SK-N-SH treated with all-trans-retinoic acid at 6 μM for 48 hours (cell line): Measurements from ENCODE around the gene KIF4A.

Experiments used
- ATAC-seq: fragments of 200-7000 bp; cut with Tn5 transposase; 3 replicates; pipeline ENCODE4 v1.9.1; 2020; ENCODE audit warnings: mild to moderate bottlenecking, moderate library complexity
- ARNTL ChIP-seq: fragments of 450-650 bp; formaldehyde crosslinking; IDR thresholded peaks from 2 replicates; pipeline ENCODE4 v1.5.0; 2020; ENCODE audit warnings: low read depth, mild to moderate bottlenecking, moderate library complexity, borderline replicate concordance
- BACH2 ChIP-seq: fragments of 250-450 bp; sonication (Bioruptor Pico); IDR thresholded peaks from 2 replicates; pipeline ENCODE4 v1.9.0; 2021; ENCODE audit warnings: mild to moderate bottlenecking, borderline replicate concordance
- ISL1 ChIP-seq: fragments of 250-450 bp; sonication (Bioruptor Pico); IDR thresholded peaks from 2 replicates; pipeline ENCODE4 v2.1.2; 2022; ENCODE audit warnings: mild to moderate bottlenecking, moderate library complexity
- OSR1 ChIP-seq: fragments of 250-450 bp; sonication (Bioruptor Pico); IDR thresholded peaks from 2 replicates; pipeline ENCODE4 v1.8.0; 2022; ENCODE audit warnings: moderate library complexity, mild to moderate bottlenecking, inconsistent platforms
- PPARA ChIP-seq: fragments of 250-450 bp; sonication (Bioruptor Pico); IDR thresholded peaks from 2 replicates; pipeline ENCODE4 v1.5.0; 2020; ENCODE audit warnings: mild to moderate bottlenecking, borderline replicate concordance
- RARB ChIP-seq: fragments of 250-450 bp; sonication (Bioruptor Pico); IDR thresholded peaks from 2 replicates; pipeline ENCODE4 v1.8.0; 2021; ENCODE audit warnings: mild to moderate bottlenecking, moderate library complexity
- SNAI2 ChIP-seq: fragments of 250-450 bp; sonication (Bioruptor Pico); IDR thresholded peaks from 2 replicates; pipeline ENCODE4 v1.5.0; 2020; ENCODE audit warnings: mild to moderate bottlenecking, moderate library complexity
- ZC3H10 ChIP-seq: fragments of 250-450 bp; sonication (Bioruptor Pico); IDR thresholded peaks from 2 replicates; pipeline ENCODE4 v1.5.1; 2021; ENCODE audit warnings: mild to moderate bottlenecking, moderate library complexity
- ZFP30 ChIP-seq: fragments of 450-650 bp; formaldehyde crosslinking; IDR thresholded peaks from 2 replicates; pipeline ENCODE4 v1.5.0; 2022; ENCODE audit warnings: mild to moderate bottlenecking, moderate library complexity
- ZNF565 ChIP-seq: fragments of 450-650 bp; formaldehyde crosslinking; conservative IDR thresholded peaks from 2 replicates; pipeline ENCODE4 v1.5.0; 2020; ENCODE audit warnings: low read depth, mild to moderate bottlenecking, moderate library complexity
- ZNF8 ChIP-seq: fragments of 450-650 bp; formaldehyde crosslinking; IDR thresholded peaks from 2 replicates; pipeline ENCODE4 v1.5.0; 2020; ENCODE audit warnings: mild to moderate bottlenecking, moderate library complexity
- TF ChIP-seq, protein P1 (sequence below): fragments of 250-450 bp; sonication (Bioruptor Pico); IDR thresholded peaks from 2 replicates; pipeline ENCODE4 v1.8.0; 2020; ENCODE audit warnings: mild to moderate bottlenecking, moderate library complexity, borderline replicate concordance
- TF ChIP-seq, protein P2 (sequence below): fragments of 250-450 bp; sonication (Bioruptor Pico); IDR thresholded peaks from 2 replicates; pipeline ENCODE4 v1.5.0; 2020; ENCODE audit warnings: mild to moderate bottlenecking, moderate library complexity
- TF ChIP-seq, protein P3 (sequence below): fragments of 250-450 bp; sonication (Bioruptor Pico); IDR thresholded peaks from 2 replicates; pipeline ENCODE4 v1.5.1; 2020; ENCODE audit warnings: low read depth, mild to moderate bottlenecking, moderate library complexity
- TF ChIP-seq, protein P4 (sequence below): fragments of 250-450 bp; sonication (Bioruptor Pico); IDR thresholded peaks from 2 replicates; pipeline ENCODE4 v1.5.1; 2021; ENCODE audit warnings: mild to moderate bottlenecking, moderate library complexity
- TF ChIP-seq, protein P5 (sequence below): fragments of 250-450 bp; sonication (Bioruptor Pico); IDR thresholded peaks from 2 replicates; pipeline ENCODE4 v1.8.0; 2021; ENCODE audit warnings: low read depth, mild to moderate bottlenecking, moderate library complexity, borderline replicate concordance

The KIF4A gene

DNA sequence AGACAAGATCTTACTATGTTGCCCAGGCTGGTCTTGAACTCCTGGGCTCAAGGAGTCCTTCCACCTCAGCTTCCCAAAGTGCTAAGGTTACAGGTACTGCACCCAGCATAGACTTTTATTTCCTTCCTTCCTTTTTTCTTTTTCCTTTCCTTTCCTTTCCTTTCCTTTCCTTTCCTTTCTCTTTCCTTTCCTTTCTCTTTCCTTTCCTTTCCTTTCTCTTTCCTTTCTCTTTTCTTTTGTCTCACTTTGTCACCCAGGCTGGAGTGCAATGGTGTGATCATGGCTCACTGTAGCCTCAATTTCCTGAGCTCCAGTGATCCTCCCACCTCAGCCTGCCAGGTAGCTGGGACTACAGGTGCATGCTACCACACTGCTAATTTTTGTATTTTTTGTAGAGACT lies 174.1 kb downstream of the KIF4A start:
- TF ChIP-seq RARB (CRISPR knock-in tag) (no peak), ISL1 (CRISPR knock-in tag) (no peak), SNAI2 (CRISPR knock-in tag) (no peak), PPARA (no peak), ARNTL (CRISPR knock-in tag) (no peak), ZNF565 (CRISPR knock-in tag) (no peak), BACH2 (CRISPR knock-in tag) (no peak), ZC3H10 (no peak)
- TF ChIP-seq, protein P1, sequence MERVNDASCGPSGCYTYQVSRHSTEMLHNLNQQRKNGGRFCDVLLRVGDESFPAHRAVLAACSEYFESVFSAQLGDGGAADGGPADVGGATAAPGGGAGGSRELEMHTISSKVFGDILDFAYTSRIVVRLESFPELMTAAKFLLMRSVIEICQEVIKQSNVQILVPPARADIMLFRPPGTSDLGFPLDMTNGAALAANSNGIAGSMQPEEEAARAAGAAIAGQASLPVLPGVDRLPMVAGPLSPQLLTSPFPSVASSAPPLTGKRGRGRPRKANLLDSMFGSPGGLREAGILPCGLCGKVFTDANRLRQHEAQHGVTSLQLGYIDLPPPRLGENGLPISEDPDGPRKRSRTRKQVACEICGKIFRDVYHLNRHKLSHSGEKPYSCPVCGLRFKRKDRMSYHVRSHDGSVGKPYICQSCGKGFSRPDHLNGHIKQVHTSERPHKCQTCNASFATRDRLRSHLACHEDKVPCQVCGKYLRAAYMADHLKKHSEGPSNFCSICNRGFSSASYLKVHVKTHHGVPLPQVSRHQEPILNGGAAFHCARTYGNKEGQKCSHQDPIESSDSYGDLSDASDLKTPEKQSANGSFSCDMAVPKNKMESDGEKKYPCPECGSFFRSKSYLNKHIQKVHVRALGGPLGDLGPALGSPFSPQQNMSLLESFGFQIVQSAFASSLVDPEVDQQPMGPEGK (CRISPR knock-in tag): no peak
- TF ChIP-seq, protein P2, sequence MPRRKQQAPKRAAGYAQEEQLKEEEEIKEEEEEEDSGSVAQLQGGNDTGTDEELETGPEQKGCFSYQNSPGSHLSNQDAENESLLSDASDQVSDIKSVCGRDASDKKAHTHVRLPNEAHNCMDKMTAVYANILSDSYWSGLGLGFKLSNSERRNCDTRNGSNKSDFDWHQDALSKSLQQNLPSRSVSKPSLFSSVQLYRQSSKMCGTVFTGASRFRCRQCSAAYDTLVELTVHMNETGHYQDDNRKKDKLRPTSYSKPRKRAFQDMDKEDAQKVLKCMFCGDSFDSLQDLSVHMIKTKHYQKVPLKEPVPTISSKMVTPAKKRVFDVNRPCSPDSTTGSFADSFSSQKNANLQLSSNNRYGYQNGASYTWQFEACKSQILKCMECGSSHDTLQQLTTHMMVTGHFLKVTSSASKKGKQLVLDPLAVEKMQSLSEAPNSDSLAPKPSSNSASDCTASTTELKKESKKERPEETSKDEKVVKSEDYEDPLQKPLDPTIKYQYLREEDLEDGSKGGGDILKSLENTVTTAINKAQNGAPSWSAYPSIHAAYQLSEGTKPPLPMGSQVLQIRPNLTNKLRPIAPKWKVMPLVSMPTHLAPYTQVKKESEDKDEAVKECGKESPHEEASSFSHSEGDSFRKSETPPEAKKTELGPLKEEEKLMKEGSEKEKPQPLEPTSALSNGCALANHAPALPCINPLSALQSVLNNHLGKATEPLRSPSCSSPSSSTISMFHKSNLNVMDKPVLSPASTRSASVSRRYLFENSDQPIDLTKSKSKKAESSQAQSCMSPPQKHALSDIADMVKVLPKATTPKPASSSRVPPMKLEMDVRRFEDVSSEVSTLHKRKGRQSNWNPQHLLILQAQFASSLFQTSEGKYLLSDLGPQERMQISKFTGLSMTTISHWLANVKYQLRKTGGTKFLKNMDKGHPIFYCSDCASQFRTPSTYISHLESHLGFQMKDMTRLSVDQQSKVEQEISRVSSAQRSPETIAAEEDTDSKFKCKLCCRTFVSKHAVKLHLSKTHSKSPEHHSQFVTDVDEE (CRISPR knock-in tag): no peak

DNA sequence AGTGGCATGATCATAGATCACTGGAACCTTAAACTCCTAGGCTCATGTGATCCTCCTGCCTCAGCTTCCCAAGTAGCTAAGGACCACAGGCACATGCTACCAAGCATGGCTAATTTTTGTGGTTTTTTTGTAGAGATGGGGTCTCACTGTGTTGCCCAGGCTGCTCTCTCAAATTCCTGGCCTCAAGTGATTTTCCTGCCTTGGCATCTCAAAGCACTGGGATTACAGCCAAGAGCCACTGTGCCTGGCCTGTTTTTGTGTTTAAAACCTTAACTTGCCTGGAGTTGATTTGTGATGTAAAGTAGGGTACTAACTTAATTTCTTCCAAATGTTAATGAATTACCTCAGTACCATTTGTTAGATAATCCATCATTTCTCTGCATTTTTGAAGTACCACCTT lies 177.1 kb downstream of the KIF4A start:
- TF ChIP-seq SNAI2 (CRISPR knock-in tag) (no peak), OSR1 (CRISPR knock-in tag) (no peak), ZC3H10 (no peak), ZFP30 (CRISPR knock-in tag) (no peak), RARB (CRISPR knock-in tag) (no peak), PPARA (no peak), ZNF8 (CRISPR knock-in tag) (no peak)
- TF ChIP-seq, protein P3, sequence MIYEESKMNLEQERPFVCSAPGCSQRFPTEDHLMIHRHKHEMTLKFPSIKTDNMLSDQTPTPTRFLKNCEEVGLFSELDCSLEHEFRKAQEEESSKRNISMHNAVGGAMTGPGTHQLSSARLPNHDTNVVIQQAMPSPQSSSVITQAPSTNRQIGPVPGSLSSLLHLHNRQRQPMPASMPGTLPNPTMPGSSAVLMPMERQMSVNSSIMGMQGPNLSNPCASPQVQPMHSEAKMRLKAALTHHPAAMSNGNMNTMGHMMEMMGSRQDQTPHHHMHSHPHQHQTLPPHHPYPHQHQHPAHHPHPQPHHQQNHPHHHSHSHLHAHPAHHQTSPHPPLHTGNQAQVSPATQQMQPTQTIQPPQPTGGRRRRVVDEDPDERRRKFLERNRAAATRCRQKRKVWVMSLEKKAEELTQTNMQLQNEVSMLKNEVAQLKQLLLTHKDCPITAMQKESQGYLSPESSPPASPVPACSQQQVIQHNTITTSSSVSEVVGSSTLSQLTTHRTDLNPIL (CRISPR knock-in tag): no peak
- TF ChIP-seq, protein P4, sequence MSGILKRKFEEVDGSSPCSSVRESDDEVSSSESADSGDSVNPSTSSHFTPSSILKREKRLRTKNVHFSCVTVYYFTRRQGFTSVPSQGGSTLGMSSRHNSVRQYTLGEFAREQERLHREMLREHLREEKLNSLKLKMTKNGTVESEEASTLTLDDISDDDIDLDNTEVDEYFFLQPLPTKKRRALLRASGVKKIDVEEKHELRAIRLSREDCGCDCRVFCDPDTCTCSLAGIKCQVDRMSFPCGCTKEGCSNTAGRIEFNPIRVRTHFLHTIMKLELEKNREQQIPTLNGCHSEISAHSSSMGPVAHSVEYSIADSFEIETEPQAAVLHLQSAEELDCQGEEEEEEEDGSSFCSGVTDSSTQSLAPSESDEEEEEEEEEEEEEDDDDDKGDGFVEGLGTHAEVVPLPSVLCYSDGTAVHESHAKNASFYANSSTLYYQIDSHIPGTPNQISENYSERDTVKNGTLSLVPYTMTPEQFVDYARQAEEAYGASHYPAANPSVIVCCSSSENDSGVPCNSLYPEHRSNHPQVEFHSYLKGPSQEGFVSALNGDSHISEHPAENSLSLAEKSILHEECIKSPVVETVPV (CRISPR knock-in tag): no peak
- TF ChIP-seq, protein P2 (CRISPR knock-in tag): no peak
- TF ChIP-seq, protein P5, sequence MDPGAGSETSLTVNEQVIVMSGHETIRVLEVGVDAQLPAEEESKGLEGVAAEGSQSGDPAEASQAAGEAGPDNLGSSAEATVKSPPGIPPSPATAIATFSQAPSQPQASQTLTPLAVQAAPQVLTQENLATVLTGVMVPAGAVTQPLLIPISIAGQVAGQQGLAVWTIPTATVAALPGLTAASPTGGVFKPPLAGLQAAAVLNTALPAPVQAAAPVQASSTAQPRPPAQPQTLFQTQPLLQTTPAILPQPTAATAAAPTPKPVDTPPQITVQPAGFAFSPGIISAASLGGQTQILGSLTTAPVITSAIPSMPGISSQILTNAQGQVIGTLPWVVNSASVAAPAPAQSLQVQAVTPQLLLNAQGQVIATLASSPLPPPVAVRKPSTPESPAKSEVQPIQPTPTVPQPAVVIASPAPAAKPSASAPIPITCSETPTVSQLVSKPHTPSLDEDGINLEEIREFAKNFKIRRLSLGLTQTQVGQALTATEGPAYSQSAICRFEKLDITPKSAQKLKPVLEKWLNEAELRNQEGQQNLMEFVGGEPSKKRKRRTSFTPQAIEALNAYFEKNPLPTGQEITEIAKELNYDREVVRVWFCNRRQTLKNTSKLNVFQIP: no peak
- ATAC-seq: no peak

More for the DNA sequence above, 174.1 kb downstream of the KIF4A start:
- ATAC-seq: no peak

DNA sequence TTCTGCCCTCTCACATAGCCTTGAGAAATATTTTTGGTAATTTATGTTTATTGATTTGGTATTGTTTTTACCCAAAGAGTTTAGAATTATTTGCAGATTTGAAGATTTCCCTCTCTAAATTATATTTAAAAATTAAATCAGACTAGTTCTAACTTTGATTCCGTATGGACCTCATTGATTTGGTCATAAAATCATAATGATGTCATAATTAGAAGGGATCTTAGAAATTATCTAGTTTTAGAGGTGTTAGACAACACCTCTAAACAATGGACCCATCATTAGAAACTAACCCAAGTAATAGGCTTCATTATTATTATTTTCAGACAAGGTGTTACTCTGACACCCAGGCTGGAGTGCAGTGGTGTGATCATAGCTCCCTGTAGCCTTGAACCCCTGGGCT lies 178.8 kb downstream of the KIF4A start:
- TF ChIP-seq, protein P5: no peak
- TF ChIP-seq OSR1 (CRISPR knock-in tag): no peak
- no peak for ATAC-seq
